Neutrophil (primary cell): ENCODE results near the gene RNF157.

Experiments
- H3K27ac ChIP-seq: fragments of 200-600 bp; sonication (generic); 2 replicates; pipeline ENCODE4 v1.5.1; 2016; ENCODE audit warnings: mild to moderate bottlenecking, moderate library complexity
- H3K27me3 ChIP-seq: fragments of 200-600 bp; sonication (generic); 2 replicates; pipeline ENCODE4 v1.6.0; 2016; ENCODE audit warnings: mild to moderate bottlenecking
- H3K36me3 ChIP-seq: fragments of 200-600 bp; sonication (generic); 2 replicates; pipeline ENCODE4 v1.5.1; 2017
- H3K4me1 ChIP-seq, 2 experiments: fragments of 200-600 bp in 1 of 2; sonication (generic) in 1 of 2; 1 replicate in 1 of 2; 2 replicates in 1 of 2; pipeline versions ENCODE4 v1.5.1 to v1.6.1; 2013 to 2016; ENCODE audit warnings: low read depth in 1 of 2, low read length in 1 of 2, mild to moderate bottlenecking in 1 of 2, moderate library complexity in 1 of 2; ENCODE audit not compliant: control insufficient read depth in 1 of 2, insufficient read depth in 1 of 2
- H3K4me3 ChIP-seq, 2 experiments: fragments of 200-600 bp in 1 of 2; sonication (generic) in 1 of 2; 1 replicate in 1 of 2; 2 replicates in 1 of 2; pipeline ENCODE4 v1.5.1; 2013 to 2016; ENCODE audit warnings: low read depth in 1 of 2, low read length in 1 of 2, mild to moderate bottlenecking in 1 of 2, moderate library complexity in 1 of 2
- H3K9me3 ChIP-seq: fragments of 200-600 bp; sonication (generic); 2 replicates; pipeline ENCODE4 v1.5.1; 2016
- TF ChIP-seq, protein P1 (sequence below): fragments of 200-600 bp; sonication (generic); IDR thresholded peaks from 2 replicates; pipeline ENCODE4 v1.5.1; 2016; ENCODE audit warnings: antibody characterized with exemption

RNF157 gene

DNA sequence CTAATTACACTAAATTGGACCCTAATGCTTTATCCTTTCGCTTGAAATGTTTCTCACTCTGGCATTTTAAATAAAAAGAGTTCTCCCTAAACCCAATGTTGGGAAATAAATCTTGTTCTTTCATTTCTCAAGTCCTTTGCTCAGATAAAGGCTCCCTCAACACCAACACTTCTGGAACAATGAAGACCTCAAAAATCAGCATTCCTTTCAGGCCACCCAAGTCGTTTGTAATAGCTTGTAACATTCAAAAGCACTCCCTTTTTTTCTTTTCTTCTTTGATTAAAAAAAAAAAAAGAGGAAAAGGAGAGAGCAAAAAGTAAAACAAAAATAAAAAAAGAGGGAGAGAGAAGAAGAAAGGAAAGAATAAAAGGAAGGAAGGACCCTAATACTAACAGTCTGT, 76.0 kb downstream of the RNF157 start:
- Histone ChIP-seq H3K9me3 (no peaks in the 10 kb centered on the region), H3K36me3 (no peaks in the 10 kb centered on the region), H3K4me1 (no peaks in the 10 kb centered on the region), H3K27me3 (no peaks in the 10 kb centered on the region), H3K27ac (no peak overlapping the region), H3K4me3 (no peak overlapping the region)
- TF ChIP-seq, protein P1, sequence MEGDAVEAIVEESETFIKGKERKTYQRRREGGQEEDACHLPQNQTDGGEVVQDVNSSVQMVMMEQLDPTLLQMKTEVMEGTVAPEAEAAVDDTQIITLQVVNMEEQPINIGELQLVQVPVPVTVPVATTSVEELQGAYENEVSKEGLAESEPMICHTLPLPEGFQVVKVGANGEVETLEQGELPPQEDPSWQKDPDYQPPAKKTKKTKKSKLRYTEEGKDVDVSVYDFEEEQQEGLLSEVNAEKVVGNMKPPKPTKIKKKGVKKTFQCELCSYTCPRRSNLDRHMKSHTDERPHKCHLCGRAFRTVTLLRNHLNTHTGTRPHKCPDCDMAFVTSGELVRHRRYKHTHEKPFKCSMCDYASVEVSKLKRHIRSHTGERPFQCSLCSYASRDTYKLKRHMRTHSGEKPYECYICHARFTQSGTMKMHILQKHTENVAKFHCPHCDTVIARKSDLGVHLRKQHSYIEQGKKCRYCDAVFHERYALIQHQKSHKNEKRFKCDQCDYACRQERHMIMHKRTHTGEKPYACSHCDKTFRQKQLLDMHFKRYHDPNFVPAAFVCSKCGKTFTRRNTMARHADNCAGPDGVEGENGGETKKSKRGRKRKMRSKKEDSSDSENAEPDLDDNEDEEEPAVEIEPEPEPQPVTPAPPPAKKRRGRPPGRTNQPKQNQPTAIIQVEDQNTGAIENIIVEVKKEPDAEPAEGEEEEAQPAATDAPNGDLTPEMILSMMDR, result no peak

DNA sequence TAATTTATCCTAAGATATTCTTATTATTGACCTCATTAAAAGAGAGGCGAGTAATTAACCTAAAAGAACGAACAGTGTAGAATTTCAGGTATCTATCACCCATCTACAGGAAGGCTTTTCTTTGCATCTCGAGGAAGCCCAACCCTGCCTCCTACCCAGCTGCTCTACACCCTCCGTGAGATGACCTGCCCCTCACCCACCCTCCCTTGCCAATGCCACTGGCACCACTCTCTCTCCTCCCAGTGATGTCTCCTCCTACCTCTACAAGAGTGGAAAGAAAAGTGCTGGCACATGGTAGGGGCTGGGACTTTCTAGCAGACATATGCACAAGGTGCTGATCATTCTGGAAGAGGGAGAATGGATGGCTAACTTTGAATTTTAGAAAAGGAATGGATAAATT, 76.4 kb downstream of the RNF157 start:
- no peaks in the 10 kb centered on the region for H3K36me3 ChIP-seq
- no peak overlapping the region for H3K27ac ChIP-seq
- no peak overlapping the region for H3K4me3 ChIP-seq
- no peaks in the 10 kb centered on the region for H3K4me1 ChIP-seq
- TF ChIP-seq, protein P1, result no peak
- H3K27me3 ChIP-seq, result no peaks in the 10 kb centered on the region
- no peaks in the 10 kb centered on the region for H3K9me3 ChIP-seq

DNA sequence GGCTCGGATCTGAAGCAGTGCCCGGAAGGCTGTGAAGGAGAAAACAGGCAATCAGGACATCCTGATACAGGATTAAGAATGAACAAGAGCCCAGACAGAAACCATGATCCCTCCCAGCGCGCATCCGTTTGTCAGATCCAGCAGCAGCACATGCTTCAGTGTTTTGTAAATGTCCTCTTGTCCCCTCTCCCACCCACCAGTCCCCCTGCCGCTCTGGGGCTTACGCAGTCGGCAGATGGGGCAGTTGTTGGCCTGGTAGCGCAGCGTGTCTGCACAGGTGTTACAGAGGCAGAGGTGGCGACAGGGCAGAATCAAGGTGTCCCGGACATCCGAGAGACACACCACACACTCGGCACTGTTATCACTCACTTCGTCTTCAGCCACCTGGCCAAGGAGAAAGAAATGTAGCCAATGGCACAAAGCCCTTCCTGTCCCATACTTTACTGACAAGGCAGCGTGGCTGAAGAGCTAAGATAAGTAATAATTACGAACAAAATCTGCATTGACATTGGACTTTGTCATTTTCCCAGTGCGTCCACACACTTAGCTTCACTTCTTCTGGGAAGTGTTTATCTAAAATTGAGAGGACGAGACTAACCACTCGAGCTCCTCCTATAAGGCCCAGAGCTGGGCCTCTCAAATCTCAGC, 78.5 kb downstream of the RNF157 start:
- H3K9me3 ChIP-seq, result no peaks in the 10 kb centered on the region
- no peaks in the 10 kb centered on the region for H3K4me1 ChIP-seq
- no peaks in the 10 kb centered on the region for H3K27me3 ChIP-seq
- TF ChIP-seq, protein P1, result no peak
- H3K36me3 ChIP-seq, result no peaks in the 10 kb centered on the region
- no peak overlapping the region for H3K4me3 ChIP-seq
- no peak overlapping the region for H3K27ac ChIP-seq

DNA sequence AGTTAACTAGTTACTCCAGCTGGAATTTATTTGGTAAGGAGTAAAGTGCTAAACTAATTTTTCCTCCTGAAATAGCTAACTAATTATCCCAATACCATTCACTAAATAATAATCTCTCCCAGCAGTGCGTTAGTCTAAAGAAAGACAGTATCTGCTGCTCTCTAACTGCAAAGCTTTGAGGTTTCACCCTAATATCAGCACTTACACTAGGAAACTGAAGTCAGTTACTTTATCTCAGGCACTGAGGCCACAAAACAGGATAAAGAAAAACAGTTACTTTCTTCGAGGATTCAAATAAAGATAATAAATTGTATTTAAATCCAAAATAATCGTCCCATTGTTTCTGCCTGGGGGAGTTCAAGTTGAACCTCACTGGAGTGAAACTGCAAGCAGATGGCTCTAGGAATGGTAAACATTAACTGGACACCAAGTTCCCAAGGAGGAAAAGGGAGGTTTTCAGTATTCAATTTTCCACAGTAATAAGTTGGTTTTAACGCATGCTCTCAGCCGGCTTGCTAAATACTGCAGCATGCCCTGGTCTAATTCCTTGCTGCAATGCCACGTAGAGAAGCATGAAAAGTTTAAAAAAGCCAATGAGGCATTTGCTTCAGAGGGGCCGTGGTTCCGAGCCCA, 79.3 kb downstream of the RNF157 start:
- TF ChIP-seq, protein P1, result no peak
- no peaks in the 10 kb centered on the region for H3K4me1 ChIP-seq
- no peaks in the 10 kb centered on the region for H3K27me3 ChIP-seq
- no peaks in the 10 kb centered on the region for H3K9me3 ChIP-seq
- no peak overlapping the region for H3K4me3 ChIP-seq
- H3K36me3 ChIP-seq, result no peaks in the 10 kb centered on the region
- H3K27ac ChIP-seq, result no peak overlapping the region

DNA sequence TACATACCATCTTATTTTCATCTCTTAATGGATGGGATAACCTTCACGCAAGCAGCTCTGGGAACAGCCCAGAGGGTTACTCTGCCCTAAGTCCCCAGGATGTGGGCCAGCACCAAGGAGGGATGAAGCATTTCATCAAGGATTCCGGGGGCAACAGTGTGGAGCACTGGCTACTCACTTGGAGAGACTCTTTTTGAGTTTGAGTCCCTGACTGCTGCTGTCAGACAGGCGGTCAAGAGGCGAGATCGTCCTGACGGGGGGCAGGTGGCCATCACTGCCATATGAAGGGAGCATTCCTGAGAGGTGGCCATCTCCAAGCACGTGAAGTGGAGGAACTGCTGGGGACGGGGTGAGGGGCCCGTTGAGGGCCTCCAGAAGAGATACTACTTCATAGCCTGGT, 81.1 kb downstream of the RNF157 start:
- Histone ChIP-seq H3K36me3 (no peaks in the 10 kb centered on the region), H3K9me3 (no peaks in the 10 kb centered on the region), H3K27ac (no peak overlapping the region), H3K4me3 (no peak overlapping the region), H3K4me1 (no peaks in the 10 kb centered on the region), H3K27me3 (no peaks in the 10 kb centered on the region)
- TF ChIP-seq, protein P1, result no peak
